Epithelial cell of alveolus of lung (primary cell): Measurements from ENCODE around the gene C5AR1. TPM values are rescaled to one million over a fixed set of nuclear protein-coding genes. Genes with fewer than 3 reads are reported as not detected.

Experiments used
- total RNA-seq: library from RNA; depleted of rRNA; stranded (reverse); fragments of >200 nt; gene quantifications from 2 replicates; pipeline ENCODE4 v1.2.1, GENCODE V29; 2015

The C5AR1 gene
- total RNA-seq: not detected in 2 replicates

GRCh38 chr19:47309608-47310007 is at the start of gene C5AR1:
Gene C5AR1 (plus strand): TSS chr19:47309861. CDS start chr19:47309896, 35 bp downstream.

DNA sequence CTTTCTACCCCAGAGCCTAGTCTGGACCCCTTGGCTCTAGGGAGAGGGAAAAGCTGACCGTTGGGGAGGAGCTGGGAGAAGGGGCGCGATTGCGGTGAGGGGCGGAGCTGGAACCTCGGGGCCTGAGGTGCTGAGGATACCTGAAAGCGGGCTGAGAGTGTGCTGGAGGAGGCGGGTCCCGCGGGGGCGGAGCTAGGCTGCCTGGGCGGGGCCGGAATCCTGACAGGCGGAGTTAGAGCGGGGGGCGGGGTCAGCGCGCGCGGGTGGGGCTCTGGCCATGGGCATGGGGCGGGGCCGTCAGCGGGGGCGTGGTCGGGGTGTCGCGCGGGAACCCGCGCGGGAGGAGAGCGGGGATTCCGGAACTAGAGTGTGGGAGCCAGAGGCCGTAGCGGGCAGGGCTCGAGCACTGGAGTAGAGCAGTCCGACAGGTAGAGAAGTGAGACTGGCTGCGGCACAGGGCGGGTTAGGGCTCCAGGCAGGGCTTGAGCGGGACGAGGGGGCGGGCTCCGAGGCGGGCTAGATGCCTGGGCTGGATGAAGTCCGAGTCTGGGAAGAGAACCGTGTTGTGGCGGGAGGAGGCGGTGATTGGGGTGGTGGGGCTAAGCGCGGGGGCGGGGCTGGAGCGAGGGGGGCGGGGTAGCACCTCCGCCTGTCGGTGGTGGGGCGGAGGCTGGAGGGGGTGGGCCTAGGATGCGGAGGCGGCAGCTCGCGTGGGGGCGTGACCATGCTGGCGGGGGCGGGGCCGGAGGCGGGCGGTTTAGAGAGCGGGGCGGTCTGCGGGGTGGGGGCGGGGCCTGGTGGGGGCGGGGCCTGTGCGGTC is 35.4 kb upstream of the C5AR1 start, which contains the start of gene INAFM1:
INAFM1 (plus strand) TSS at position 815 of the 820 bp plus-strand sequence. CDS start 35 bp downstream, outside the sequence.

DNA sequence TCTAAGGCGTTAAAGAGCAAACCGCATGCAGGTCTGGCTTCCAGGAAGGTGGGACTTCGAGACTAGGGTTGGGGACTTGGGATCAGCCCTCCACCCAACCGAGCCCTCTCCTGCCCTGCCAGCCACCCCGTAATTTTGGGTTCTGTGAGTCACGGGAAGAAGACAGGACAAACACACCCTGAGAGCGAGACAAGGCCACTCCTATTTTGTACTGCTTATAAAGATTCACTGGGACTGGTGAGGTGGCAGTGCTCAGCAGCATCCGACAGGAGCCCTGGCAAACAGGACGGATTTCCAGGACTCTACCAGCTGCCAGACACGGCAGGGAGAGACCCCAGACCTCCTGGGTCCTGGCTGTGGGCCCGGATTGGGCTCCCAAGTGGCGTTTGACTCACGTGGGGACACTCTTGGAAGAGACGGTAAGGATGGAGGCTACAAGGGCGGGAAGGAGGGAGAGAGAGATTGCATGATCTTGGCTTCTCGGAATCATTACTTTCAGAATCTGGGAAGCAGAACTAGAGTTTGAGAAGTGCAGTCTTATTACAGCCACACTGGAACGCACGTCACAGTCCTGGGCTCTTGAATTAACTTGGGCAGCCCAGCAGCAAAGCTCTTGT is 22.4 kb downstream of the C5AR1 start, which contains the start of gene C5AR2:
C5AR2 (plus strand) TSS at position 245 of the 617 bp plus-strand sequence. CDS start 8,625 bp downstream, outside the sequence.

DNA sequence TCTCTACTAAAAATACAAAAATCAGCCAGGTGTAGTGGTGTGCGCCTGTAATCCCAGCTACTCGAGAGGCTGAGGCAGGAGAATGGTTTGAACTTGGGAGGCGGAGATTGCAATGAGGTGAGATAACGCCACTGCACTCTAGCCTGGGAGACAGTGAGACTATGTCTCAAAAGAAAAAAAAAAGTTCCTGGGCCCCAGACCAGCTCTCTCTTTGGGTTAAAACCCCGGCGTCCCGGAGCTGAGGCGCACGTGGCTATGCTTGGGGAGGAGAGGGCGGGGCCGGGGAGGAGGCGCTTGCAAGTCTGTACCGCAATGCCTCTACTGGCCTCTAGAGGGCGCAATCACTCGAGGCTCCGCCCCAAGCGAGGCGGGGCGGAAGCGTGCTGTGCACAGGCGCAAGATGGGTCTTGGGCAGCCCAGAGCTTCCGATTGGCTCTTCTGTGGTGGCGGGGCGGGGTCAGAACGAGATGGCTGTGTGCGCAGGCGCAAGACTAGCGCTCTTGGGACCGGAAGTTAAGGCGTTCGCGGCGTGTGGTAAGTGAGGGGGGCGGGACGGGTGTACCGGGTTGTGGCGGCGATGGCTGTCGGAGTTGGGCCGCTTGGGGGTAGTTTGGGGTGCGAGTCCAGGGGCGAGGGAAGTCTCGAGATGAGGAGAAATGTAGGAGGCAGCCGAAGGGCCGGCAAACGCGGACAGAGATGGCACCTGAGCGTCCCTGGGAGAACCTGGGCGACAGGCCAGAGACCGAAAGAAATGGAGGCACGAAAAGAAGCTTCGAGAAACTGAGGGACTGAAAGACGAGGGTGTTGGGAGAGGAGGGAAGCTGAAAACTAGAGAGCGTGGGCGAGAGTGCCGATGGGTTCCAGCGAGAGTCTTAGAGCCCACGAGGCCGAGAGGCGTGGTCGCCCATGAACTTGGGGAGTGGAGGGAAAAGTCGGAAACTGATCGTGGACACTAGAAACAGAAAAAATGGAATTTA is 39.4 kb downstream of the C5AR1 start, which contains the start of gene DHX34:
DHX34 (plus strand) TSS at position 497 of the 977 bp plus-strand sequence. CDS start 3,716 bp downstream, outside the sequence.

Other genes starting within 250 kb of the C5AR1 start
- gene ZC3H4, start 196.1 kb upstream of the C5AR1 start, total RNA-seq: 18.0 and 20.9 TPM in 2 replicates
- gene SAE1, start 179.0 kb upstream of the C5AR1 start, total RNA-seq: 74.9 and 133 TPM in 2 replicates
- gene BBC3, start 78.7 kb upstream of the C5AR1 start, total RNA-seq: 10.8 and 23.1 TPM in 2 replicates
- 9.2 and 16.9 TPM in 2 replicates for gene CCDC9, start 53.3 kb upstream of the C5AR1 start, total RNA-seq
- 4.9 and 11.1 TPM in 2 replicates for gene INAFM1, start 35.0 kb upstream of the C5AR1 start, total RNA-seq
- under 0.01 TPM in 1 of 2 replicates, not detected in the other for gene C5AR2, start 22.3 kb downstream of the C5AR1 start, total RNA-seq
- 7.3 and 11.1 TPM in 2 replicates for gene DHX34, start 39.5 kb downstream of the C5AR1 start, total RNA-seq
- gene MEIS3, start 109.7 kb downstream of the C5AR1 start, total RNA-seq: 23.1 and 35.8 TPM in 2 replicates
- 0.16 TPM in 1 of 2 replicates, not detected in the other for gene SLC8A2, start 162.0 kb downstream of the C5AR1 start, total RNA-seq
- 4.7 and 10.5 TPM in 2 replicates for gene KPTN, start 174.4 kb downstream of the C5AR1 start, total RNA-seq
- gene NAPA, start 205.2 kb downstream of the C5AR1 start, total RNA-seq: 93.5 and 104 TPM in 2 replicates